HEK293T (cell line): Measurements from ENCODE around the gene CA10.

ENCODE experiments used
- ARNT ChIP-seq: fragments of 450-650 bp; IDR thresholded peaks from 2 replicates; pipeline ENCODE4 v1.6.1; 2017; ENCODE audit warnings: mild to moderate bottlenecking
- BHLHE40 ChIP-seq: fragments of 450-650 bp; IDR thresholded peaks from 2 replicates; pipeline ENCODE4 v1.6.1; 2016; ENCODE audit warnings: mild to moderate bottlenecking, moderate library complexity, borderline replicate concordance
- ELF4 ChIP-seq: fragments of 450-650 bp; IDR thresholded peaks from 2 replicates; pipeline ENCODE4 v1.6.1; 2017; ENCODE audit warnings: antibody characterized with exemption
- FOXA1 ChIP-seq: fragments of 450-650 bp; IDR thresholded peaks from 2 replicates; pipeline ENCODE4 v1.6.1; 2016; ENCODE audit warnings: mild to moderate bottlenecking
- FOXM1 ChIP-seq: fragments of 450-650 bp; IDR thresholded peaks from 2 replicates; pipeline ENCODE4 v1.6.1; 2017; ENCODE audit warnings: mild to moderate bottlenecking, borderline replicate concordance
- SP1 ChIP-seq: fragments of 450-650 bp; IDR thresholded peaks from 2 replicates; pipeline ENCODE4 v1.6.1; 2017
- SUZ12 ChIP-seq: fragments of 450-650 bp; IDR thresholded peaks from 2 replicates; pipeline ENCODE4 v1.6.1; 2016; ENCODE audit warnings: mild to moderate bottlenecking

DNA sequence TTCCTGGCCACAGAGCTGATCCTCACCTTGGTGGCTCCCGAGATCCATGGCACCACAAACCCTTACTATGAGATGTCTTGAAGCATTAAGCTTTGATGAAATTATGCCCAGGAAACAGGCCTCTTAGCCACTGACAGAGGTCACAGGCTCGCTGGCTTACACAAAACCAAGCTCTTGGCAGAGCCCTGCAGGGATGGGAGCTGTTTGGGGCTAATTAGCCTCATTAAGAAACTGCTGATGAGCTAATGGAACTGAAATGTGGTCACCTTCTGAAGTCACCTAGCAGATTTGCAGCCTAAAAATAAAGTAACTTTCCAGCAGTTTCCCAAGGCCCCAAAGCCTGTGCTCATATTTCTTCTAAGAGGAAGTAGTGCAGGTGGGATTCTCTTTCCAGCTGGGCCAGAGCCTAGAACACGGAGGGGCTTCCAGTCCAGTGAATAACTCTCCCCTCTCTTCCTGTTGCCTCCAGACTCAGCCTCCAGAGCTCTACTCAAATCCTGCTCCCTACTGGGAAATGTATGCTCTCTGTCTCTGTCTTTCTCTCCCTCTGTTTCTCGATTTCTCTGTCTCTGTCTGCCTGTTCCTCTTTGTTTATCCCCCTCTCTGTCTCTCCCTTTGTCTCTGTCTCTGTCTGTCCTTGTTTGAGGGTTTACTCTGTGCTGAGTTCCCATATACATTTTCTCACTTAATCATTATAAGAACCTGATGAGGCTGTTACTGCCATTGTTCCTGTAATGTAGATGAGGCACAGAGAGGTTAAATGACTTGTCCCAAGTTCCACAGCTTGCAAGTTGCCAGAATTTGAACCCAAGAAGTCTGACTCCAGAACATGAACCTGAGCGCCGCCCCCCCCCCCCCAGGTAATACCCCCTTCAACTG, 338.9 kb downstream of the CA10 start:
- TF ChIP-seq FOXM1 (no peak), ELF4 (no peak), BHLHE40 (no peak), SP1 (no peak), SUZ12 (no peak), ARNT (no peak), FOXA1 (no peak)
